Astrocyte of the hippocampus (primary cell): Measurements from ENCODE around the gene SMAD6.
A peak's percentile ranks its signal among the peaks of the same experiment; 100 is the strongest.
"Not testable (repeated sequence)": the region's sequence is repeated elsewhere in the genome, so short reads cannot be mapped to it uniquely, and the experiment has no call there.

Source experiments
- DNase-seq: peaks from one replicate; pipeline ENCODE4 v3.0.0; 2011; ENCODE audit warnings: low read depth, low spot score

The SMAD6 gene

DNA sequence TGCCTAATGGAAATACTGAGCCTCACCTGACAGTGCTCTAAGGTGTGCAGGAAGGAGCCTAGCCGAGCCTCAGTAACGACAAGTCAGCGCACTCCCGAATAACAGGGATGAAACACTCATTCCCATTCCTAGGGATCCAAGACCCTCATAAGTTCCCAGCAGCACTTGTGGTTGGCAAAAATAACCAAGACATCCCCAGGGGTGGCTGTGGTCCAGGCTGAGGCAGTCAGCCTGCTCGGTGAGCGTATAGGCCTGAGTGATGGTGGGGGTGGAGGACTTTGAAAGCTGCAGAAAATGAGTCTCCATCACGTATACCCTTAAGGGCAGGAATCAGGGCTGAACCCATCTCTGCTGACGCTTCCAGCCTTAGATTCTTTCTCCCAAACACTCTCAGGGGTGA, 120.1 kb downstream of the SMAD6 start:
- no peak for DNase-seq

GRCh38 chr15:66822576-66822975, 120.5 kb downstream of the SMAD6 start:
- DNase-seq = no peak

GRCh38 chr15:66823601-66824000, 121.6 kb downstream of the SMAD6 start:
- no peak for DNase-seq

- no peak for DNase-seq
Measured at GRCh38 chr15:66824424-66824823, 122.4 kb downstream of the SMAD6 start.

GRCh38 chr15:66825139-66825538, 123.1 kb downstream of the SMAD6 start:
- no peak for DNase-seq

GRCh38 chr15:66825731-66826130, 123.7 kb downstream of the SMAD6 start:
- no peak for DNase-seq

DNA sequence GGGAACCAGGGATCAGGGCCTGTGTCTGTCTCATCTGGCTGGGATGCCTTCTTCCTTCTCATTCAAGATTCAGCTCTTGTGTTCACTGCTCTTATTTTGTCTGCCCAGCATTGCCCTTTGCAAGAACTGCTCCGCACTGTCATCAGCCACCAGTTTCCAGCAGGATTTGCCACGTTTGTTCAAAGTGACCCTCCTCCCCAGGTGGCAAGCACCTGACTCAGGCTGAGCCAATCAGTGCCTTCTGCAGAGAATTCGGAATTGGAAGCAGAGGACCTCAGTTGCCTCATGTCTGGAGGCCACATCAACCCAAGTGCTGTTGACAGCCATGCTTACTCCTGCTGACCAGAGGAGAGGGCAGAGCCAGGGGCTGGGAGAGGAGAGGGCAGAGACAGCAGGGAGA, 124.5 kb downstream of the SMAD6 start:
- DNase-seq = no peak

GRCh38 chr15:66827039-66827697, 125.1 kb downstream of the SMAD6 start:
- DNase-seq = no peak

DNA sequence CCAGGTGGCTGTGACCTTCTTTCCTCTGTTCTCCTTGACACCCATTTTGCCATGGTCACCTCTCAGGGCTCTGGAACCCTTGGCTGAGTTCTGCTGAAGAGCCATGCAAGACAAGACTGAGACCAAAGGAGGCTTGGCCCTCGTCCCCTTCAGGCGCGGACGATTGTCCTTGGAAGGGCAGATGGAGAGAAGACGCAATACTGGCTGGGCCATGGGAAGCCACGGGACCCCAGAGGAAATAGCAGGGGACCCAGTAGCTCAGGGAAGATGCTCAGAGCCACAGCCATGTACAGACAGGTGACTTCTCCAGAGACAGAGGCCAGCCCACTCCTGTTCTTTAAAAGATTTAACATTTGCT, 125.6 kb downstream of the SMAD6 start:
- DNase-seq = no peak

GRCh38 chr15:66828817-66829541, 126.9 kb downstream of the SMAD6 start:
- DNase-seq = not testable (repeated sequence)

DNA sequence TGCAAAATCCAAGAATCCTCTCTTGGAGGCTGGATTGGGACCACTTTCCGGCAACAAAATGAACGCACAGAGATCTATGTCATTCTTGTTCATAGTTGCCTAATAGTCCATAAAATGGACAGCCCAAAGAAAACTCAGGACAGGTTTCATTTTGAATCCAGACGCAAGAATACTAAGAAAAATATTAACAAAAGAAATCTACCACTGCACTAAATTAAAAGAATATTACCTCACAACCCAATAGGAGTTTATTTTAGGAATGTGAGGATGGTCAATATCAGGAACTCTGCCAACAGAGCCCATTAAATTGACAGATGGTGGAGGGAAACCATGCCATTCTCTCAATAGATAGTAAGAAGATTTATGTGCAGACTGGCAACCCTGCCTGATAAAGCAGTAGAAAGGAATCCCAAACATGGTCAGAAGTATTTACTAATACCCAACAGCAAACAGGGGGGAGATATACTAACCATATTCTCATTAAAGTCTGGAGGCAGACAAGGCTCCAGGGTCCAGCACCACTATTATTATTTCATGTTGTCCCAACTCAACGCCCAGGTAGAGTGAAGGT, 127.6 kb downstream of the SMAD6 start:
- no peak for DNase-seq

DNA sequence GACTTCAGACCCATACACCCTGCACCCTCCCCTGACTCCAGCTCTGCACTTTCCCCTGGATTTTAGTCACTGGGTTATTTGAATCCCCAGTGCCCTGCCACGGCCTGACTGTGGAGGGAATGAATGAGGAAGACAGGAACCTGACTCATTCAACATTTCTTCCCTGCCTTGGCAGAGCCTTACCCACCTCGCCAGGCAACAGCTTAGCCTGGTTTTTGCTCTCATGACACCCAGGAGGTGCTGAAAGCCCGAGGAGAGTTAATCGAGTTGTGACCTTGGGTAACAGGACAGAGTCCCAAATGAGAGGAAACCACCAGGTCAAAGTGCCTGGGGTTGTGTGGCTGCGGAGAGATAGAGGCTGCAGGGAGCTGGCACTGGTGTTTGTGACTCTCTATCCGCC, 128.3 kb downstream of the SMAD6 start:
- DNase-seq = peak; percentile 61

GRCh38 chr15:66830823-66831222, 128.8 kb downstream of the SMAD6 start:
- DNase-seq = no peak

- DNase-seq = no peak
Measured at GRCh38 chr15:66831289-66831688, 129.3 kb downstream of the SMAD6 start.

DNA sequence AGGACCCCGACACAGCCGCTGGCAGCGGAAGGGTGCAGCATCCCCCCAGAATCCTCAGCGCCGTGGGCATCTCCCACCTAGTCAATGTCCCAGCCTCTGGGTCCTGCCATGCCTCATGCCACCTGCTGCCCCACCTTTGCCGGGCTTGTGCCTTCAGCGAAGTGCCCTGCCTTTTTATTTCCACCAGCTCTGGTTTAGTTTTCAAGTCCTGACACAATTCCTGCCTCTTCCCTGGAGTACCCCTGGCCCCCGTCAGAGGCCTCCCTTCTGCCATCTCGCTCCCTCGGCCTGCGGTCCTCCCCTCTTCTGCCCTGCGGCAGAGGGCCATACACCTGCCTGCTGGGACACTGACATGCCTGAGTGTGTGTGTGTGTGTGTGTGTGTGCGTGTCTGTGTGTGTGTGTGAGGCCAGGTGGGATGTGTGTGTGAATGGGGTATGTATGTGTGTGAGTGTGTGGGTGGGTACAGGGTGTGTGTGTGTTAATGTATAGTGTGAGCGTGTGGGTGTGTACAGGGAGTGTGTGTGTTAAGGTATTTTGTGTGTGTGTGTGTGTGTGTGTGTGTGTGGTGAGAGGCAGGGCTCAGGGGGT, 129.9 kb downstream of the SMAD6 start:
- no peak for DNase-seq
